ENCODE results near the gene SLC35E4.

Gene SLC35E4

GRCh38 chr22:30652852-30653251, 17.3 kb downstream of the SLC35E4 start:
- no peak for TF ChIP-seq CTCF (IDR thresholded peaks at IDR 0.05; ENCODE audit: low read depth, low read length)
- DNase-seq (ENCODE audit: extremely low read depth, low read depth), result no peak

GRCh38 chr22:30654361-30654760, 18.8 kb downstream of the SLC35E4 start:
- no peak for DNase-seq (ENCODE audit: extremely low read depth, low read depth)
- TF ChIP-seq CTCF (IDR thresholded peaks at IDR 0.05; ENCODE audit: low read depth, low read length), result no peak

- TF ChIP-seq CTCF (IDR thresholded peaks at IDR 0.05; ENCODE audit: low read depth, low read length), result no peak
These were observed 20.0 kb downstream of the SLC35E4 start for GRCh38 chr22:30655532-30655931.

GRCh38 chr22:30662040-30662439, 26.5 kb downstream of the SLC35E4 start:
- no peak for TF ChIP-seq CTCF (IDR thresholded peaks at IDR 0.05; ENCODE audit: low read depth, low read length)
- no peak for DNase-seq (ENCODE audit: extremely low read depth, low read depth)

More at GRCh38 chr22:30655532-30655931, 20.0 kb downstream of the SLC35E4 start:
- no peak for DNase-seq (ENCODE audit: extremely low read depth, low read depth)

GRCh38 chr22:30664798-30665197, 29.2 kb downstream of the SLC35E4 start:
- DNase-seq (ENCODE audit: extremely low read depth, low read depth), result no peak
- TF ChIP-seq CTCF (IDR thresholded peaks at IDR 0.05; ENCODE audit: low read depth, low read length), result no peak

GRCh38 chr22:30665266-30665665, 29.7 kb downstream of the SLC35E4 start:
- DNase-seq (ENCODE audit: extremely low read depth, low read depth), result no peak
- no peak for TF ChIP-seq CTCF (IDR thresholded peaks at IDR 0.05; ENCODE audit: low read depth, low read length)

- no peak for TF ChIP-seq CTCF (IDR thresholded peaks at IDR 0.05; ENCODE audit: low read depth, low read length)
- DNase-seq (ENCODE audit: extremely low read depth, low read depth), result no peak
These were observed 30.2 kb downstream of the SLC35E4 start for GRCh38 chr22:30665786-30666185.
